ENCODE measurements around the gene ARHGAP1.

The ARHGAP1 gene

DNA sequence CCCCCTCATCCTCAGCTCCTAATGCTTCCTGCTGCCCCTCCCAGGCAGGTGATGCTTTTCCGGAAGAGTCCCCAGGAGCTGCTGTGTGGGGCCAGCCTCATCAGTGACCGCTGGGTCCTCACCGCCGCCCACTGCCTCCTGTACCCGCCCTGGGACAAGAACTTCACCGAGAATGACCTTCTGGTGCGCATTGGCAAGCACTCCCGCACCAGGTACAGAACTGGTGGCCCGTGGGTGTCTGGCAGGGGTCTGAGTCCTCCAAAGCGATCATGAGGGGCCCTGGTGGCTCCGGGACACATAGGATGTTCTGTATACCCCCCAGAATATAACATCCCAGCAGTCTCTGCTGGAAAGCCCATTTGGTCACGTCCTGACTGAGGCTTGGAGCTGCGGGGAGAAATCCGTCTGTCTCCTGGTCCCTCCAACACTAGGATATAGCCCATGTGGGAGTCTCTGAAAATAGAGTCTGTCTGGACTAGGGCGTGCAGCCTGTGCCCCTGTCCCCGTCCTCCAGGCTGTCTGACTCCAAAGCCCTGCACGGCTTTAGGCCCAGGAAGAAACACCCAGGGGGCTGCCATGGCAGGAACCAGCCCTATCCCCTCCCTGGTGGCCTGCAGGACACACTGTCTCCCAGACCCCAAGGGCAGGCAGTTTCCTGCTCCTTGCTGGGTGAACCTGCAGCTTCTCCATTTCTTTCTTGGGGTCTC, 27.7 kb upstream of the ARHGAP1 start:
- Histone ChIP-seq H3K36me3 (no peaks in the 10 kb centered on the region), H3K4me3 (no peak overlapping the region), H3K9me3 (no peaks in the 10 kb centered on the region), H3K27me3 (no peaks in the 10 kb centered on the region), H3K27ac (no peak overlapping the region), H3K4me1 (no peaks in the 10 kb centered on the region)
- DNase-seq: no peak
- intact Hi-C loops (cut with DNase I; ENCODE audit: low total_unique reads): no loop called here
- TF ChIP-seq, protein P1, sequence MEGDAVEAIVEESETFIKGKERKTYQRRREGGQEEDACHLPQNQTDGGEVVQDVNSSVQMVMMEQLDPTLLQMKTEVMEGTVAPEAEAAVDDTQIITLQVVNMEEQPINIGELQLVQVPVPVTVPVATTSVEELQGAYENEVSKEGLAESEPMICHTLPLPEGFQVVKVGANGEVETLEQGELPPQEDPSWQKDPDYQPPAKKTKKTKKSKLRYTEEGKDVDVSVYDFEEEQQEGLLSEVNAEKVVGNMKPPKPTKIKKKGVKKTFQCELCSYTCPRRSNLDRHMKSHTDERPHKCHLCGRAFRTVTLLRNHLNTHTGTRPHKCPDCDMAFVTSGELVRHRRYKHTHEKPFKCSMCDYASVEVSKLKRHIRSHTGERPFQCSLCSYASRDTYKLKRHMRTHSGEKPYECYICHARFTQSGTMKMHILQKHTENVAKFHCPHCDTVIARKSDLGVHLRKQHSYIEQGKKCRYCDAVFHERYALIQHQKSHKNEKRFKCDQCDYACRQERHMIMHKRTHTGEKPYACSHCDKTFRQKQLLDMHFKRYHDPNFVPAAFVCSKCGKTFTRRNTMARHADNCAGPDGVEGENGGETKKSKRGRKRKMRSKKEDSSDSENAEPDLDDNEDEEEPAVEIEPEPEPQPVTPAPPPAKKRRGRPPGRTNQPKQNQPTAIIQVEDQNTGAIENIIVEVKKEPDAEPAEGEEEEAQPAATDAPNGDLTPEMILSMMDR (IDR thresholded peaks at IDR 0.05): no peak

DNA sequence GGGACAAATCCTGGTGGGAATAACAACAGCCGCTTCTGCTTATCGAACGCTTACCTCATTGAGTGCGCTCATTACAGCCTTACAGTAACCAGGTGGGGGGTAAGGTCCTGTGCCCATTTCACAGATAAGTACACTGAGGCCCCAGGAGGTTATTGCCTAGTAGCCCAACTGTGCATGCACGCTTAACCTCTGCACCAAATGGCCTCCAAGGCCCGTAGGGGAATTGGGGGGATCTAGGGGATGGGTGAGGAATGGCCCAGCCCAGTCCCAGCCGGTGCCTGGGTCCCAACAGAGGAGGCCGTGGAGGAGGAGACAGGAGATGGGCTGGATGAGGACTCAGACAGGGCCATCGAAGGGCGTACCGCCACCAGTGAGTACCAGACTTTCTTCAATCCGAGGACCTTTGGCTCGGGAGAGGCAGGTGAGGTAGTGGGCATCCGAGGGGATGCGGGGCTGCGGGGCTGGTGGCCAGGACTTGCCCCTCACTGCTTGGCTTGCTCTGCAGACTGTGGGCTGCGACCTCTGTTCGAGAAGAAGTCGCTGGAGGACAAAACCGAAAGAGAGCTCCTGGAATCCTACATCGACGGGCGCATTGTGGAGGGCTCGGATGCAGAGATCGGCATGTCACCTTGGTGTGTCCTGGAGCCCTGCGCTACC, 25.9 kb upstream of the ARHGAP1 start:
- no peaks in the 10 kb centered on the region for H3K36me3 ChIP-seq
- H3K9me3 ChIP-seq: no peaks in the 10 kb centered on the region
- no peaks in the 10 kb centered on the region for H3K4me1 ChIP-seq
- no peaks in the 10 kb centered on the region for H3K27me3 ChIP-seq
- H3K4me3 ChIP-seq: no peak overlapping the region
- DNase-seq: no peak
- TF ChIP-seq, protein P1 (IDR thresholded peaks at IDR 0.05): no peak
- intact Hi-C loops (cut with DNase I; ENCODE audit: low total_unique reads): no loop called here
- no peak overlapping the region for H3K27ac ChIP-seq

DNA sequence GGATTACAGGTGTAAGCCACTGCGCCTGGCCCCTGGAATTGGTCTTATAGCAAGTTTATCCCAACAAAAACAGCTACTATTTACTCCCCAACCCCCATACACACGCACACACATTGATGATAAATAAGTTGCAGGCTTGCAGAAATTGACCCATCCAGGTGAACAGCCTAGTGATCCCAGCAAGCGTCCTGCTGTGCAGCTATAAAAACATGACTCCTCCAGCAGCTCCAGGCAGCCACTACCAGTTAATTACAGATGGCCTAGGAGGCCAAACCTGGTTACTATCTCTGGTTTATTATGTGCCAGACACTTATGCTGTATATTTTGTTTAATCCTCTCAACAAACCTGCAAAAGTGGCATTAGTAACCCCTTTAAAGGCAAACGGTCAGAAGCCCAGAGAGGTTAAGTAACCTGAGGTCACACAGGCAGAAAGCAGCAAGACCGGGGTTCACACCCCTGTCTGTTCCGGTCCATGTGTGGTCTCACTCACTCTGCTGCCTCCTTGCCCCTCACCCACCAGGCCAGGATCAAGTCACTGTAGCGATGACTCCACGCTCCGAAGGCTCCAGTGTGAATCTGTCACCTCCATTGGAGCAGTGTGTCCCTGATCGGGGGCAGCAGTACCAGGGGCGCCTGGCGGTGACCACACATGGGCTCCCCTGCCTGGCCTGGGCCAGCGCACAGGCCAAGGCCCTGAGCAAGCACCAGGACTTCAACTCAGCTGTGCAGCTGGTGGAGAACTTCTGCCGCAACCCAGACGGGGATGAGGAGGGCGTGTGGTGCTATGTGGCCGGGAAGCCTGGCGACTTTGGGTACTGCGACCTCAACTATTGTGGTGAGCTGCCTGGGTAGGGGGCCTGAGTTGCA, 25.2 kb upstream of the ARHGAP1 start:
- H3K27ac ChIP-seq: no peak overlapping the region
- TF ChIP-seq, protein P1 (IDR thresholded peaks at IDR 0.05): no peak
- no peak for DNase-seq

DNA sequence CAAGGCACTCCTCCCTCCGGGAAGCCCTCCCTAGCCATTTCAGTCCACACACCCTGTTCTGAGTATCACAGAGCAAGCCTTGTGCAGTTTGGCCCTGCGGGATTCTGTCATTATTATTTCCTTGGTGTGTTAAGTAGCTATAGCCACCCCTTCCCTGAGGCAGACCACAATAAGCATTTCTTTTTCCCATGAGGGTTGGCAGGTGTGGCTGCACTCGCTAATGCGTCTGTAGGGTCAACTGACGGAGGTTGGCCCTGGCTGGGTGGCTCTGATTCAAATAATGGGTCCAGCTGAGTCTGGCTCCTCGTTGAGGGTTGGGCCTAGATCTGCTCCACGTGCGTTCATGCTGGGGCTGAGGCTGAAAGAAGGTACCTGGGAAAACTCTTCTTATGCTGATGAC, 23.7 kb upstream of the ARHGAP1 start:
- H3K4me1 ChIP-seq: no peaks in the 10 kb centered on the region
- H3K36me3 ChIP-seq: no peaks in the 10 kb centered on the region
- TF ChIP-seq, protein P1 (IDR thresholded peaks at IDR 0.05): no peak
- no peaks in the 10 kb centered on the region for H3K9me3 ChIP-seq
- no peak for DNase-seq
- H3K27ac ChIP-seq: no peak overlapping the region
- no peaks in the 10 kb centered on the region for H3K27me3 ChIP-seq
- intact Hi-C loops (cut with DNase I; ENCODE audit: low total_unique reads): no loop called here
- no peak overlapping the region for H3K4me3 ChIP-seq

More for the DNA sequence above, 25.2 kb upstream of the ARHGAP1 start:
- Histone ChIP-seq H3K27me3 (no peaks in the 10 kb centered on the region), H3K4me3 (no peak overlapping the region), H3K36me3 (no peaks in the 10 kb centered on the region), H3K4me1 (no peaks in the 10 kb centered on the region), H3K9me3 (no peaks in the 10 kb centered on the region)
- intact Hi-C loops (cut with DNase I; ENCODE audit: low total_unique reads): no loop called here

DNA sequence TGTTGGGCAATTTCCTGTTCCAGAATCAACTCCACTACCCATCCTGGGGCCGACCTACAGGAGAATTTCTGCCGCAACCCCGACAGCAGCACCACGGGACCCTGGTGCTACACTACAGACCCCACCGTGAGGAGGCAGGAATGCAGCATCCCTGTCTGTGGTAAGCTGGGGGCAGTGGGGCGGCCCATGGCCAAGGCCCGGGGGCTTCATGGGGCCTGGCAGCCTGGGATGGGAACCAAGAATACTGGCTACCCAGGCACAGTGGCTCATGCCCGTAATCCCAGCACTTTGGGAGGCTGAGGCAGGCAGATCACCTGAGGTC, 22.9 kb upstream of the ARHGAP1 start:
- Histone ChIP-seq H3K4me1 (peaks cover 0 to 2% (median 0%) of the 10 kb centered on the region in 4 donors), H3K27ac (no peak overlapping the region), H3K4me3 (no peak overlapping the region), H3K27me3 (no peaks in the 10 kb centered on the region), H3K36me3 (no peaks in the 10 kb centered on the region), H3K9me3 (no peaks in the 10 kb centered on the region)
- TF ChIP-seq, protein P1 (IDR thresholded peaks at IDR 0.05): no peak
- DNase-seq: no peak
- intact Hi-C loops (cut with DNase I; ENCODE audit: low total_unique reads): no loop called here

Measured in tibial artery (tissue), 4 donors.